Endothelial cell of umbilical vein (primary cell): ENCODE results near the gene ZBTB7B.

Source experiments
- CTCF ChIP-seq, 2 donors: IDR thresholded peaks; 1 replicate in 1 of 2; 2 replicates in 1 of 2; pipeline ENCODE4 v1.5.1; 2011; ENCODE audit warnings: low read length in 2 of 2, mild to moderate bottlenecking in 2 of 2, moderate library complexity in 2 of 2, control low read depth in 1 of 2, inconsistent platforms in 1 of 2, low read depth in 1 of 2; ENCODE audit not compliant: insufficient read depth in 1 of 2; ENCODE audit errors: extremely low read depth in 1 of 2
- POLR2A ChIP-seq: IDR thresholded peaks from 2 replicates; pipeline ENCODE4 v1.6.1; 2012; ENCODE audit warnings: low read depth, mild to moderate bottlenecking, control low read depth, low read length

GRCh38 chr1:154968731-154969130 lies 33.9 kb upstream of the ZBTB7B start:
- no peak for TF ChIP-seq CTCF (IDR thresholded peaks at IDR 0.05; ENCODE audit: extremely low read depth in 1 of 2, insufficient read depth in 1 of 2, low read depth in 1 of 2, low read length in 2 of 2)
- TF ChIP-seq POLR2A: no peak
